HepG2 (cell line): Measurements from ENCODE around the gene PPM1H. TPM values are rescaled to one million over a fixed set of nuclear protein-coding genes. Genes with fewer than 3 reads are reported as not detected.

Experiments
- ATAC-seq: fragments of 200-7000 bp; cut with Tn5 transposase; 3 replicates; pipeline ENCODE4 v1.9.1; 2020; ENCODE audit warnings: mild to moderate bottlenecking, moderate library complexity
- BruUV-seq: library from RNA; stranded (reverse); fragments of 400-500 nt; replicated peaks from 2 replicates; lab custom pipeline; 2021; lab: Mats Ljungman, UMichigan
- CTCF ChIA-PET: fragments of 300-600 bp; formaldehyde crosslinking; extraction: SDS; loops from one replicate; lab custom pipeline; 2021; ENCODE audit warnings: low total read pairs, inconsistent platforms, low intra/inter-chr PET ratio; lab: Yijun Ruan, JAX
- POLR2A ChIA-PET: fragments of 350-600 bp; sonication (Branson Sonifier 250); formaldehyde crosslinking; loops from one replicate; lab custom pipeline; 2020; ENCODE audit warnings: antibody characterized with exemption, inconsistent platforms; lab: Yijun Ruan, JAX
- DNase-seq: peaks from one replicate; pipeline ENCODE4 v3.0.0-alpha.2; 2015; ENCODE audit warnings: low spot score
- FAIRE-seq: peaks from 3 replicates; lab custom pipeline; 2011; peaks lifted over from hg19 to GRCh38; lab: Jason Lieb, UNC
- H2AFZ ChIP-seq: one replicate; pipeline ENCODE4 v1.6.1; 2011; ENCODE audit warnings: low read length, inconsistent platforms
- H3K27ac ChIP-seq: fragments of 300-600 bp; 3 replicates; pipeline ENCODE4 v1.8.0; 2011; ENCODE audit warnings: mixed run types, mild to moderate bottlenecking, mixed read lengths, low read length, inconsistent platforms; ENCODE audit not compliant: insufficient read depth; ENCODE audit errors: extremely low read length
- H3K27me3 ChIP-seq, 2 experiments: fragments of 200-600 bp in 1 of 2; 2 replicates in 1 of 2; 3 replicates in 1 of 2; pipeline versions ENCODE4 v1.6.0 to v1.8.0; 2011; ENCODE audit warnings: low read length in 2 of 2, mild to moderate bottlenecking in 2 of 2, moderate library complexity in 2 of 2, inconsistent platforms in 1 of 2; ENCODE audit not compliant: insufficient read depth in 2 of 2, control insufficient read depth in 1 of 2
- H3K36me3 ChIP-seq, 2 experiments: fragments of 200-600 bp in 1 of 2; replicated peaks in 1 of 2; 2 replicates in 1 of 2; 3 replicates in 1 of 2; pipeline versions ENCODE4 v1.5.1 to v1.8.0; 2011; ENCODE audit warnings: low read length in 2 of 2, inconsistent platforms in 1 of 2; ENCODE audit not compliant: insufficient read depth in 2 of 2, control insufficient read depth in 1 of 2
- H3K4me1 ChIP-seq: 2 replicates; pipeline ENCODE4 v1.5.1; 2012; ENCODE audit warnings: low read length, inconsistent platforms; ENCODE audit not compliant: insufficient read depth
- H3K4me2 ChIP-seq: 2 replicates; pipeline ENCODE4 v1.6.0; 2011; ENCODE audit warnings: low read depth, low read length, inconsistent platforms
- H3K4me3 ChIP-seq, 3 experiments: fragments of 200-600 bp in 1 of 3; sonication (generic), shearing (Covaris generic) in 1 of 3; replicated peaks in 1 of 3; 2 replicates each; pipeline ENCODE4 v1.5.1; 2011 to 2016; ENCODE audit warnings: low read length in 3 of 3, inconsistent platforms in 2 of 3, low read depth in 2 of 3, mild to moderate bottlenecking in 2 of 3, control low read depth in 1 of 3, mixed read lengths in 1 of 3; ENCODE audit not compliant: insufficient read depth in 1 of 3
- H3K79me2 ChIP-seq: one replicate; pipeline ENCODE4 v1.6.1; 2011; ENCODE audit warnings: low read length, inconsistent platforms; ENCODE audit not compliant: insufficient read depth
- H3K9ac ChIP-seq: 2 replicates; pipeline ENCODE4 v1.6.0; 2011; ENCODE audit warnings: mild to moderate bottlenecking, low read depth, low read length, inconsistent platforms; ENCODE audit not compliant: insufficient read depth
- H3K9me3 ChIP-seq: 2 replicates; pipeline ENCODE4 v1.5.1; 2012; ENCODE audit warnings: mild to moderate bottlenecking, low read length
- H4K20me1 ChIP-seq: 2 replicates; pipeline ENCODE4 v1.6.0; 2011; ENCODE audit warnings: inconsistent platforms, mild to moderate bottlenecking, low read length, moderate library complexity; ENCODE audit not compliant: insufficient read depth
- ARID2 ChIP-seq: sonication (generic); formaldehyde crosslinking; IDR thresholded peaks from 2 replicates; pipeline ENCODE4 v1.8.1; 2022; ENCODE audit warnings: mild to moderate bottlenecking, missing genetic modification reagents, borderline replicate concordance
- CBFB ChIP-seq: sonication (generic); formaldehyde crosslinking; IDR thresholded peaks from 2 replicates; pipeline ENCODE4 v1.4.0; 2020; ENCODE audit warnings: missing genetic modification reagents
- DMAP1 ChIP-seq: IDR thresholded peaks from 2 replicates; pipeline ENCODE4 v1.6.1; 2016
- DNMT1 ChIP-seq: sonication (generic); formaldehyde crosslinking; IDR thresholded peaks from 2 replicates; pipeline ENCODE4 v1.5.1; 2020; ENCODE audit warnings: mild to moderate bottlenecking, missing genetic modification reagents
- FOXC1 ChIP-seq: sonication (generic); formaldehyde crosslinking; IDR thresholded peaks from 2 replicates; pipeline ENCODE4 v1.8.0; 2022; ENCODE audit warnings: mild to moderate bottlenecking, missing genetic modification reagents, borderline replicate concordance
- GABPB1 ChIP-seq: IDR thresholded peaks from 2 replicates; pipeline ENCODE4 v1.6.1; 2016; ENCODE audit warnings: mild to moderate bottlenecking, missing genetic modification reagents, moderate library complexity, missing compliant biosample characterization
- GTF2F1 ChIP-seq: fragments of 150-350 bp; IDR thresholded peaks from 2 replicates; pipeline ENCODE4 v1.6.1; 2014; ENCODE audit warnings: low read length
- KLF13 ChIP-seq: sonication (generic); formaldehyde crosslinking; IDR thresholded peaks from 2 replicates; pipeline ENCODE4 v1.4.0; 2020; ENCODE audit warnings: mild to moderate bottlenecking, missing genetic modification reagents
- KLF6 ChIP-seq: IDR thresholded peaks from 2 replicates; pipeline ENCODE4 v1.8.0; 2016; ENCODE audit warnings: missing biosample characterization, missing genetic modification reagents
- MEIS1 ChIP-seq: sonication (generic); formaldehyde crosslinking; IDR thresholded peaks from 2 replicates; pipeline ENCODE4 v1.9.0; 2021; ENCODE audit warnings: mild to moderate bottlenecking, missing genetic modification reagents, moderate library complexity, borderline replicate concordance
- NBN ChIP-seq: fragments of 450-650 bp; conservative IDR thresholded peaks from 2 replicates; pipeline ENCODE4 v1.6.1; 2017
- RFXANK ChIP-seq: IDR thresholded peaks from 2 replicates; pipeline ENCODE4 v1.6.1; 2016
- SPEN ChIP-seq: sonication (generic); formaldehyde crosslinking; IDR thresholded peaks from 2 replicates; pipeline ENCODE4 v1.5.1; 2020; ENCODE audit warnings: low read depth, mild to moderate bottlenecking, missing genetic modification reagents
- TOE1 ChIP-seq: sonication (generic); formaldehyde crosslinking; IDR thresholded peaks from 2 replicates; pipeline ENCODE4 v1.4.0; 2020; ENCODE audit warnings: mild to moderate bottlenecking, missing genetic modification reagents
- ZFP36 ChIP-seq: fragments of 150-350 bp; IDR thresholded peaks from 2 replicates; pipeline ENCODE4 v1.6.1; 2018; ENCODE audit warnings: borderline replicate concordance, low read length, low read depth; ENCODE audit not compliant: partially characterized antibody
- ZXDC ChIP-seq: sonication (generic); formaldehyde crosslinking; IDR thresholded peaks from 2 replicates; pipeline ENCODE4 v1.5.0; 2020; ENCODE audit warnings: mild to moderate bottlenecking, missing genetic modification reagents
- WGBS: methylation state at CpG from one replicate; pipeline ENCODE4 v1.1.6; 2017; ENCODE audit warnings: low lambda C conversion rate; 5-methylcytosine and 5-hydroxymethylcytosine counted together
- in situ Hi-C: cut with HindIII; loops from 2 replicates; pipeline ENCODE4 v1.10.0; 2017; ENCODE audit warnings: low pct_unique_long_range_greater_than_20kb; ENCODE audit not compliant: extremely low pct_ligation_motif_present
- intact Hi-C: fragments of 100-400 bp; cut with micrococcal nuclease; formaldehyde crosslinking; loops from one replicate; pipeline ENCODE4 v1.10.0; 2022; ENCODE audit not compliant: unreplicated experiment
- polyA plus RNA-seq, 8 experiments: library from polyadenylated mRNA; depleted of rRNA in 3 of 8; stranded (reverse) in 7 of 8; unstranded in 1 of 8; fragments of >200 nt; fragmentation: Illumina TruSeq in 4 of 8; extraction: Trizol in 4 of 8; gene quantifications; 2 replicates each; pipeline versions ENCODE4 v1.2.1 to v1.2.3, GENCODE V29; 2011 to 2016; ENCODE audit warnings: low read depth in 4 of 8, missing spikeins in 1 of 8, mixed read lengths in 1 of 8; ENCODE audit not compliant: insufficient read depth in 1 of 8
- total RNA-seq, 5 experiments: library from RNA; depleted of rRNA; stranded (reverse); fragments of >200 nt; fragmentation: Illumina TruSeq; extraction: Trizol; gene quantifications; 2 replicates each; pipeline ENCODE4 v1.2.3, GENCODE V29; 2016; ENCODE audit warnings: low read depth in 1 of 5

The PPM1H gene
- total and polyA plus RNA-seq, 2 of the 13 experiments (the other 11 are each of a cell fraction or from before 2014, with no cell fraction given), result 29.1 to 38.1 TPM

GRCh38 chr12:62862259-62862881, 72.6 kb downstream of the PPM1H start:
- BruUV-seq, result no TSS peak
- ChIA-PET CTCF (no interaction called here), POLR2A (no interaction called here)
- peaks cover 6% of the 10 kb centered on the region; the same call in 1 of the 2 replicates for H4K20me1 ChIP-seq
- DNase-seq, result no peak
- ATAC-seq, result no peak
- in situ Hi-C loops, result no loop called here
- H3K4me2 ChIP-seq, result no peak overlapping the region
- H3K4me3 ChIP-seq, result no peak overlapping the region
- intact Hi-C loops, result no loop called here
- WGBS, result 98% methylated on average over 2 of the region's 2 CpGs
- H3K36me3 ChIP-seq, result no peaks in the 10 kb centered on the region; a peak in 1 of 5 replicates
- H3K9ac ChIP-seq, result no peak overlapping the region
- no peaks in the 10 kb centered on the region for H3K9me3 ChIP-seq
- no peak overlapping the region for H2AFZ ChIP-seq
- FAIRE-seq, result no peak
- TF ChIP-seq KLF13 (CRISPR knock-in tag), result no peak
- H3K79me2 ChIP-seq, result peaks cover 70% of the 10 kb centered on the region
- no peaks in the 10 kb centered on the region for H3K27me3 ChIP-seq
- no peak overlapping the region for H3K27ac ChIP-seq
- H3K4me1 ChIP-seq, result peaks cover 40% of the 10 kb centered on the region

GRCh38 chr12:62861586-62861985, 73.4 kb downstream of the PPM1H start:
- Histone ChIP-seq H2AFZ (no peak overlapping the region), H3K36me3 (no peaks in the 10 kb centered on the region; a peak in 1 of 5 replicates), H3K4me3 (no peak overlapping the region), H3K27ac (no peak overlapping the region), H3K27me3 (no peaks in the 10 kb centered on the region), H3K4me1 (peaks cover 32% of the 10 kb centered on the region), H3K79me2 (peaks cover 69% of the 10 kb centered on the region), H3K9ac (no peak overlapping the region), H3K4me2 (no peak overlapping the region), H3K9me3 (no peaks in the 10 kb centered on the region), H4K20me1 (peaks cover under 1% of the 10 kb centered on the region; the same call in 1 of the 2 replicates)
- 93% methylated on average over 4 of the region's 4 CpGs for WGBS
- no peak for ATAC-seq
- TF ChIP-seq ZFP36 (no peak), KLF6 (CRISPR knock-in tag) (no peak), SPEN (no peak), NBN (no peak), TOE1 (no peak), RFXANK (CRISPR knock-in tag) (no peak), FOXC1 (CRISPR knock-in tag) (no peak), DNMT1 (no peak), GTF2F1 (no peak), ZXDC (CRISPR knock-in tag) (no peak), DMAP1 (CRISPR knock-in tag) (no peak), ARID2 (CRISPR knock-in tag) (no peak), CBFB (CRISPR knock-in tag) (no peak), MEIS1 (CRISPR knock-in tag) (no peak), GABPB1 (CRISPR knock-in tag) (no peak)
- no peak for FAIRE-seq
- BruUV-seq, result no TSS peak
- DNase-seq, result no peak
- ChIA-PET CTCF (no interaction called here), POLR2A (no interaction called here)
- in situ Hi-C loops, result no loop called here
- intact Hi-C loops, result no loop called here
